ENCODE results near the gene TRIM22. TPM values are rescaled to one million over a fixed set of nuclear protein-coding genes. Genes with fewer than 3 reads are reported as not detected.
"Not testable (repeated sequence)": the region's sequence is repeated elsewhere in the genome, so short reads cannot be mapped to it uniquely, and the experiment has no call there.

TRIM22 gene, protein sequence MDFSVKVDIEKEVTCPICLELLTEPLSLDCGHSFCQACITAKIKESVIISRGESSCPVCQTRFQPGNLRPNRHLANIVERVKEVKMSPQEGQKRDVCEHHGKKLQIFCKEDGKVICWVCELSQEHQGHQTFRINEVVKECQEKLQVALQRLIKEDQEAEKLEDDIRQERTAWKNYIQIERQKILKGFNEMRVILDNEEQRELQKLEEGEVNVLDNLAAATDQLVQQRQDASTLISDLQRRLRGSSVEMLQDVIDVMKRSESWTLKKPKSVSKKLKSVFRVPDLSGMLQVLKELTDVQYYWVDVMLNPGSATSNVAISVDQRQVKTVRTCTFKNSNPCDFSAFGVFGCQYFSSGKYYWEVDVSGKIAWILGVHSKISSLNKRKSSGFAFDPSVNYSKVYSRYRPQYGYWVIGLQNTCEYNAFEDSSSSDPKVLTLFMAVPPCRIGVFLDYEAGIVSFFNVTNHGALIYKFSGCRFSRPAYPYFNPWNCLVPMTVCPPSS
- 100 to 1,000 TPM; 341 to 369 TPM for total RNA-seq

DNA sequence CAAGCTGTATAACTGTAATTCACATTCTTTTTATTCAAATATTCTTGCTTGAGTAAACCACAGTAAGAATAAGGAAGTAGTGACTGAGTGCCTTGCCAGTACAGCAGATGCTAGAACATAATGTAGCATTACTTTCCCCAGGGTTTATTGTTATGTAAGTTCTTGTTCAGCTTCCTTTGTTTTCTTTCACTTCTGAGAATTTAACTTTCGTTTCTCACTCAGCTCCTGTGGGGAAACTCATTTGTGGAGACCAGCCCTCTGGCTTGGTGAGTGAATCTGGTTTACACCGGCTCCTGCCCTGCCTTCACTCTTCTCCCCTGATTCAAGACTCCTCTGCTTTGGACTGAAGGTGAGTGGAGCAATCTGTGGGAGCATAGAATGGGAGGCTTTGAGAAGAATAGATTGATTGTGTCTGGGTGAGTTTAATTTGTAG is at the start of gene TRIM22:
Gene TRIM22, plus strand, starts transcription at position 240 of the 433 bp plus-strand sequence. CDS start 6,443 bp downstream, outside the sequence.
- Mint-ChIP-seq H3K9me3 (no peaks in the 10 kb centered on the region), H3K36me3 (peaks cover 27% of the 10 kb centered on the region), H3K4me1 (peaks cover 40% of the 10 kb centered on the region), H3K27ac (peak within 1 kb of the TSS; percentile 99), H3K4me3 (peak within 1 kb of the TSS; percentile 96), H3K27me3 (no peaks in the 10 kb centered on the region)
- DNase-seq (peak; percentile 49), ATAC-seq (ENCODE audit: low read depth) (peak; percentile 77)
- POLR2A ChIA-PET, result interaction anchor here (0.8 to 4.5 kb wide), 9 partner anchors 8 to 541 kb away, joined by 3 to 72 read pairs (median 6); partner anchors contain the start of gene TRIM34

DNA sequence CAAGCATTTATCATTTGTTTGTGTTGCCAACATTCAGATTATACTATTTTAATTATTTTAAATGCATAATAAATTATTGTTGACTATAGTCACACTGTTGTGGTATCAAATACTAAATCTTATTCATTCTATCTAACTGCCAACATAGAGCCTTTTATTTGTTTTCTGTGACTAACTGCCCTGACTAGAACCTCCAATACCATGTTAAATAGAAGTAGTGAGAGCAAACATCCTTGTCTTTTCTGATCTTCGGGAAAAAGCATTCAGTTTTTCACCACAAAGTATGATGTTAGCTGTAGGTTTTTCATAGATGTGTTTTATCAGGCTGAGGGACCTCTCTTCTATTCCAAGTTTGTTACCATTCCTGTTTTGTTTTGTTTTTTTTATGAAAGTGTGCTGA is 49.6 kb upstream of the TRIM22 start:
- Mint-ChIP-seq H3K27ac (no peak overlapping the region), H3K27me3 (no peaks in the 10 kb centered on the region), H3K4me3 (no peak overlapping the region), H3K4me1 (peaks cover 9% of the 10 kb centered on the region), H3K36me3 (peaks cover 65% of the 10 kb centered on the region), H3K9me3 (no peaks in the 10 kb centered on the region)
- DNase-seq, result no peak
- POLR2A ChIA-PET, result no interaction called here
- ATAC-seq (ENCODE audit: low read depth), result no peak

DNA sequence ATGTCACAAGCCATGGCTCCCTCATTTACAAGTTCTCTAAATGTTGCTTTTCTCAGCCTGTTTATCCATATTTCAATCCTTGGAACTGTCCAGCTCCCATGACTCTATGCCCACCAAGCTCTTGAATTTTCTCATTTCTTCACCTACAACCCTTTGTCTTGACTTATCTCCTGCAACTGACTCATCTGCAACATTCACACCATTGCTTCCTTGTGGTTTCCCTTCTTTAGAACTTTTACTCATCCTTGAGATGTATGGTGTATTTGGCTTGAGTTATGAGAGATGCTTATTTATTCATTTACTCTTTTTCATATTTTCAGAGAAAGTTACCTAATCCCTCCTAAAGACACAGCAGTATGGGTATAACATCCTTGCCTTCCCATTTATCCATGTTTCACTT is 46.0 kb upstream of the TRIM22 start:
- Mint-ChIP-seq H3K9me3 (no peaks in the 10 kb centered on the region), H3K4me3 (no peak overlapping the region), H3K36me3 (peaks cover 44% of the 10 kb centered on the region), H3K4me1 (peaks cover 9% of the 10 kb centered on the region), H3K27ac (no peak overlapping the region), H3K27me3 (no peaks in the 10 kb centered on the region)
- DNase-seq (no peak), ATAC-seq (ENCODE audit: low read depth) (no peak)
- POLR2A ChIA-PET, result no interaction called here

DNA sequence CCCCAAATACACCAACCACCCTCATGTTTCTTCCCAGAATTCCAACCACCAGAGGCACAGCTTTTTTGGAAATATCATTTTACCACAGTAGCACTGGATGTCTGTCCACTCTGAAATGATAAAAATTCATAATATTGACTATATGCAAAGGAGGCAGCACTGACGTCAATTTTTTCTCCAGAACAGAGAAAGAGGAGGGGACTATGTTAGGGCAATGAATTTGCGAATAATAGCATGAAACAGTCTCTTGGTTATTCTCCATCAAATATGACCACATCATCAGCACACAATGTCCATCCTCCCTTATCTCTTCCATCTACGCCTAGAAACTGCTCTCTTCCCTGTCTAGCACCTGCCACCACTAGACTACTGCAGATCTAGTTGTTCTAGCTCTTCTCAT is 43.5 kb upstream of the TRIM22 start:
- DNase-seq (no peak), ATAC-seq (ENCODE audit: low read depth) (no peak)
- POLR2A ChIA-PET, result no interaction called here
- Mint-ChIP-seq H3K4me1 (peaks cover 9% of the 10 kb centered on the region), H3K9me3 (no peaks in the 10 kb centered on the region), H3K36me3 (peaks cover 28% of the 10 kb centered on the region), H3K27ac (no peak overlapping the region), H3K27me3 (no peaks in the 10 kb centered on the region), H3K4me3 (no peak overlapping the region)

DNA sequence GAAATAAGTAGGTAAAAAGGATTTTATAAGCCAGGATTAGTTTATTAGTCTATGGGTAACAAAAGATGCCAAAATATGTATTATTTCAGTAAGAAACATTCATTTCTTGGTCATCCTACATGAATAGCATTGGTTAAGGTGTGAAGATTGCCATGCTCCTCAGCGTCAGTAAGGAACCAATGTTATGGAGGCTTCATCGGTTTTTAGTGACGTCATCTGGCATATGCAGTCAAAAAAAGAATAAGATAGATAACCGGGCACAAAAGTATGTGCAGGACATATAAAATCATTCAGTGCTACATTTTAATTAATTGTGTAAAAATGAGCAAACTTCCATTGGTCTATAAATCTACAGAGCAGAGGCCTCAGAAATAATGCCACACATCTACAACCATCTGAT is 34.1 kb upstream of the TRIM22 start:
- H3K4me1 Mint-ChIP-seq, result peaks cover 5% of the 10 kb centered on the region
- H3K9me3 Mint-ChIP-seq, result peaks cover 5% of the 10 kb centered on the region
- peaks cover 10% of the 10 kb centered on the region for H3K36me3 Mint-ChIP-seq
- DNase-seq (no peak), ATAC-seq (ENCODE audit: low read depth) (no peak)
- H3K27ac Mint-ChIP-seq, result no peak overlapping the region
- H3K4me3 Mint-ChIP-seq, result no peak overlapping the region
- H3K27me3 Mint-ChIP-seq, result no peaks in the 10 kb centered on the region
- POLR2A ChIA-PET, result no interaction called here

DNA sequence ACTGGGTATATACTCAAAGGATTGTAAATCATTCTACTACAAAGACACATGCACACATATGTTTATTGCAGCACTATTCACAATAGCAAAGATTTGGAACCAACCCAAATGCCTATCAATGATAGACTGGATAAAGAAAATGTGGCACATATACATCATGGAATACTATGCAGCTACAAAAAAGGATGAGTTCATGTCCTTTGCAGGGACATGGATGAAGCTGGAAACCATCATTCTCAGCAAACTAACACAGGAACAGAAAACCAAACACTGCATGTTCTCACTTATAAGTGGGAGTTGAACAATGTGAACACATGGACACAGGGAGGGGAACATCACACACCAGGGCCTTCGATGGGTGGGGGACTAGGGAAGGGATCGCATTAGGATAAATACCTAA is 32.6 kb upstream of the TRIM22 start:
- H3K4me1 Mint-ChIP-seq; DNase-seq; H3K27ac Mint-ChIP-seq; H3K27me3 Mint-ChIP-seq; H3K4me3 Mint-ChIP-seq; ATAC-seq (ENCODE audit: low read depth); H3K9me3 Mint-ChIP-seq; POLR2A ChIA-PET: not testable (repeated sequence)
- H3K36me3 Mint-ChIP-seq, result peaks cover 16% of the 10 kb centered on the region

DNA sequence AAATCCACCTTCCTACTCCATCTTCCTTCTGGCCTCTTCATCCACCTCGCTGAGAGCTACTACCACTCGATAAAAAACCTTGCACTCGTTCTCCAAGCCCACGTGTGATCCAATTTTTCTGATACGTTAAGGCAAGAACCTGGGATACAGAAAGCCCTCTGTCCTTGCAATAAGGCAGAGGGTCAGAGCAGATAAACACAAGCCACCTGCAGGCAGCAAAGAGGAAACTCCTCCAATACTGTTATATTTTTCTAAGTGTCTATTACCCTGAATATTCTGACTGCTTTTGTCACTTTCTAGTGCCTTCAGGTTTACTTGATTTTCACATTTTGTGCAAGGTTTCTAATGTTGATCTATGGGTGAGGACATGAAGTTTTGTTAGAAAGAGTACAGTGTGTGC is 31.3 kb upstream of the TRIM22 start:
- POLR2A ChIA-PET, result no interaction called here
- Mint-ChIP-seq H3K4me1 (peaks cover 10% of the 10 kb centered on the region), H3K27ac (no peak overlapping the region)

DNA sequence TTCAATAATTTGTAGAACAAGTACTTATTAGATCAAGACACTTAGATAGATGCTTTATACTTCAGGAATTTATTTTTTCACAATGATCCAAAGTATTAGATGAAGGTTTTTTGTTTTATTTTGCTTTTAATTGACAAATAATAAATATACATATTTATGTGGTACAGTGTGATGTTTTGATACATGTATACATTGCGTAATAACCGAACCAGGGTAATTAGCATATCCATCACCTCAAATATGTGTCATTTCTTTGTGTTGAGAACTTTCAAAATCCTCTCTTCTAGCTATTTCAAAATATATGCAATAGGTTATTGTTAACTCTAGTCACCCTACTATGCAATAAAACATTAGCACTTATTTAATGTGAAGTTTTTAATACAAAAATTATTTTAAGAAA is 26.1 kb upstream of the TRIM22 start:
- POLR2A ChIA-PET, result no interaction called here

More for the DNA sequence above, 31.3 kb upstream of the TRIM22 start:
- H3K27me3 Mint-ChIP-seq, result no peaks in the 10 kb centered on the region
- no peak overlapping the region for H3K4me3 Mint-ChIP-seq
- no peak for DNase-seq
- H3K9me3 Mint-ChIP-seq, result peaks cover 4% of the 10 kb centered on the region
- H3K36me3 Mint-ChIP-seq, result peaks cover 15% of the 10 kb centered on the region
- ATAC-seq (ENCODE audit: low read depth), result no peak

DNA sequence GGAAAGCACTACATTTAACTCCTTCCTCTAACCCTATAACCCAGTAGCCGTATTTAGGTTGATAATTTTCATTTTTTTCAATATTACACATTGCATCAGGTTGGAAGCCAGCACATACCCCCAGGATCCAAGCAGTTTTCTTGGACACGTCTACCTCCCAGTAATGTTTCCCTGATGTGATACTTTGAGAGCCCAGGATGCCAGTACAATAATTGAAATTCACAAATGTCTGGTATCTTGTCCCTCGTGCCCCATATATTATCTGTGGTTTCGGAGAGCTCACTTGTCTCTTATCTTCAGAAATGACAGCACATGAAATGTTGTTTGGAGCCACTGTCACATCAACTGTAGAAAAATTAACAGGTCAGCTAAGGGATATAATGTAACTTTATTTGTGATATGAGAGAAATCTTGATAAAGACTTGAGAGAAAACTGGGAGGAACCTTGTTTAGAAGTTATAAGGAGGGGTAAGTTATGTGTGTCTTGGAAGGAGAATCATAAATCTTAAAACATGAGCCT is 24.5 kb upstream of the TRIM22 start:
- Mint-ChIP-seq H3K4me1 (peaks cover 8% of the 10 kb centered on the region), H3K27ac (no peak overlapping the region), H3K36me3 (peaks cover 46% of the 10 kb centered on the region), H3K27me3 (no peaks in the 10 kb centered on the region), H3K9me3 (no peaks in the 10 kb centered on the region), H3K4me3 (no peak overlapping the region)
- ATAC-seq (ENCODE audit: low read depth) (no peak), DNase-seq (no peak)
- POLR2A ChIA-PET, result no interaction called here

More for the DNA sequence above, 26.1 kb upstream of the TRIM22 start:
- peaks cover 10% of the 10 kb centered on the region for H3K4me1 Mint-ChIP-seq
- H3K27me3 Mint-ChIP-seq, result no peaks in the 10 kb centered on the region
- H3K9me3 Mint-ChIP-seq, result no peaks in the 10 kb centered on the region
- H3K27ac Mint-ChIP-seq, result no peak overlapping the region
- no peak overlapping the region for H3K4me3 Mint-ChIP-seq
- no peak for ATAC-seq (ENCODE audit: low read depth)
- H3K36me3 Mint-ChIP-seq, result peaks cover 35% of the 10 kb centered on the region
- DNase-seq, result no peak

DNA sequence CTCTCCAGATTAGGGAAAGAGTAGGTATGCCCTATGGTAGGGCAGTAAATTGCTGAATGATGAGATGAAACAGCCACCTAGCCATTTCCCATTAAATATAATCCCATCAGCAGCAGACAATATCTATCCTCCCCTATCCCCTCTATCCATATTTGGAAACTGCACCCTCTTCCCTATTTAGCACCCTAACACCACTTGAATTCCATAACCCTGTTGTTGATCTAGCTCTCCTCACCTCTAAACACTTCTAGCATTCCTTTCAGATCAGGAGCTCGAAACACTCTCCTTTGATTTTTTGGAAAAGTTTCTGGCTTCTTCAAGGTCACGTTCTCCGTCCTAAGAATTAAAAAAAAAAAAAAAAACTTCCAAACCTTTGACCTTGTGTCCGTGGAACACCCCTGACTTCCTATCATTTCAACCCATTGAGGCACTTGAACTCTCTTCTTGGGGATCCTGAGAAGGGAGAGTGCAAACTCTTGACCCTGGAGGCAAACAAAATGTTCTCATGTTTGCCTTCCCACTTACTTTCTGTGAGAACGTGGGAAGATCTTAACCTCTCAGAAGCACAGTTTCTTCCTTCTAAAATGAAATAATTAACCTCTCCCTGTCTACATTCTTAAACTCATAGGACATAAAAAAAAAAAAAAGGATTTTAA is 23.7 kb upstream of the TRIM22 start:
- ATAC-seq (ENCODE audit: low read depth) (no peak), DNase-seq (no peak)
- H3K36me3 Mint-ChIP-seq, result peaks cover 53% of the 10 kb centered on the region
- peaks cover 3% of the 10 kb centered on the region for H3K4me1 Mint-ChIP-seq
- no peak overlapping the region for H3K27ac Mint-ChIP-seq
- POLR2A ChIA-PET, result interaction anchor here (0.5 kb wide), 1 partner anchor 46 kb away, joined by 3 read pairs; no protein-coding TSS in a partner anchor
- no peak overlapping the region for H3K4me3 Mint-ChIP-seq
- H3K9me3 Mint-ChIP-seq, result no peaks in the 10 kb centered on the region
- no peaks in the 10 kb centered on the region for H3K27me3 Mint-ChIP-seq

DNA sequence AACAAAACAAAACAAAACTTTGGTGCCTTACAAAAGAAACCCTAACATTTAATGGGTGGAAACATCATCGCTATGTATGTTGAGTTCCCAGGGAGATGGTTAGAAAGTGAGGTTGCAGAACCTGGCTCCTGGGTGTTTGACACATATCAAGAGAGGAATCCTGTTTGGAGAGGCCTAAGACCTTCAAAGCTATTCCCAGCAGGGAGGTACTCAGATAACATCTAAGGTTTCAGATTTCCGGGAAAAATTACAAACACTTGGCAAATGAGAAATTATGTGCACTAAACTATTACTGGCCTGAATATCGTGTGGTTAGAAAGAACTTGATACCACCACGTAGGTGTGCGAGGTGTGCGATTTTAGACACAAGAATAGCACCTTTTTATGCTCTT is 23.2 kb upstream of the TRIM22 start:
- POLR2A ChIA-PET, result interaction anchor here (0.5 kb wide), 1 partner anchor 47 kb away, joined by 3 read pairs; no protein-coding TSS in a partner anchor
- DNase-seq (no peak), ATAC-seq (ENCODE audit: low read depth) (no peak)
- H3K4me1 Mint-ChIP-seq, result no peaks in the 10 kb centered on the region
- no peaks in the 10 kb centered on the region for H3K9me3 Mint-ChIP-seq
- H3K27ac Mint-ChIP-seq, result no peak overlapping the region
- H3K27me3 Mint-ChIP-seq, result no peaks in the 10 kb centered on the region
- peaks cover 52% of the 10 kb centered on the region for H3K36me3 Mint-ChIP-seq
- no peak overlapping the region for H3K4me3 Mint-ChIP-seq

DNA sequence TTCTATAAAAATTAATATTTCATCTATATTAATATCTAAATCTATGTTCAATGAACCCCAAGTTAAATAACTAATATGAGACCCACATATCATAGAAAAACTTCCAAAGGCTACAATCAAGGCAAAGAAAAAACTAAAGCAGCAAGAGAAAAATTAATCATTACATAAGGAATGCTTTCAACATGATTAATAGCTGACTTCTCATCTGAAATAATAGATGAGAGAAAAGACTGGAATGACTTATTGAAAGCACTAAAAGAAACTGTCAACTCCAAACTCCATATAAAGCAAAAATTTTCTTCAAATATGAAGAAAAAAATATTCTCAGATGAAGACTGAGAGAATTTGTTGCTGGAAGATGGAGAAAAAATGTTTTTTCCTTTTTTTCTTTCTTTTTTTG is 17.8 kb upstream of the TRIM22 start:
- peaks cover 49% of the 10 kb centered on the region for H3K36me3 Mint-ChIP-seq
- DNase-seq, result no peak
- POLR2A ChIA-PET, result interaction anchor here (0.9 to 1.6 kb wide), 2 partner anchors 13 to 19 kb away, joined by 3 to 4 read pairs; partner anchors contain the start of gene TRIM5
- no peak for ATAC-seq (ENCODE audit: low read depth)
- no peaks in the 10 kb centered on the region for H3K27me3 Mint-ChIP-seq
- H3K9me3 Mint-ChIP-seq, result peaks cover 3% of the 10 kb centered on the region
- H3K4me1 Mint-ChIP-seq, result no peaks in the 10 kb centered on the region
- H3K4me3 Mint-ChIP-seq, result no peak overlapping the region
- H3K27ac Mint-ChIP-seq, result no peak overlapping the region

DNA sequence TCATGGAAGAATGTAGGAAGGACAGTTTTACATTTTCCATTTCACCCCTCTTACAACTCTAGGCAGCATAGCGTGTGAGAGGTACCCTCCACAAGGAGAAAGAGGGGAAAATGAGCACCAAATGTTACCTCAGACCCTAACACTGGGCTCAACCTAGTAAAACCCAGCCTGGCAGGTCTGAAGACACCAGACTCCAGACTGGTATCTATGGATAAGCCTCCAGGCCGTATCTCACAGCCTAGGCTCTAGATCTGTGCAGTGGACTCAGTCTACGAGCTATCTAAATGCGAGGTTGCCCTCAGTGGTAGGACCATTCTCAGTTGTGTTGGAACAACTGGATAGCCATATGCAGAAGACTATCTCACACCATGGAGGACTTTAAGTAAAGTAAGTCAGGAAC is 15.2 kb upstream of the TRIM22 start:
- peaks cover 3% of the 10 kb centered on the region for H3K9me3 Mint-ChIP-seq
- no peak overlapping the region for H3K27ac Mint-ChIP-seq
- POLR2A ChIA-PET, result interaction anchor here (0.7 kb wide), 1 partner anchor 38 kb away, joined by 3 read pairs; no protein-coding TSS in a partner anchor
- no peak overlapping the region for H3K4me3 Mint-ChIP-seq
- DNase-seq (no peak), ATAC-seq (ENCODE audit: low read depth) (no peak)
- peaks cover 59% of the 10 kb centered on the region for H3K36me3 Mint-ChIP-seq
- H3K4me1 Mint-ChIP-seq, result peaks cover 12% of the 10 kb centered on the region
- H3K27me3 Mint-ChIP-seq, result no peaks in the 10 kb centered on the region
